HepG2 (cell line): ENCODE measurements around the gene COMMD7. TPM values are rescaled to one million over a fixed set of nuclear protein-coding genes. Genes with fewer than 3 reads are reported as not detected.

Experiments
- ATAC-seq: fragments of 200-7000 bp; cut with Tn5 transposase; 3 replicates; pipeline ENCODE4 v1.9.1; 2020; ENCODE audit warnings: mild to moderate bottlenecking, moderate library complexity
- BruUV-seq: library from RNA; stranded (reverse); fragments of 400-500 nt; replicated peaks from 2 replicates; lab custom pipeline; 2021; lab: Mats Ljungman, UMichigan
- CTCF ChIA-PET: fragments of 300-600 bp; formaldehyde crosslinking; extraction: SDS; loops from one replicate; lab custom pipeline; 2021; ENCODE audit warnings: low total read pairs, inconsistent platforms, low intra/inter-chr PET ratio; lab: Yijun Ruan, JAX
- POLR2A ChIA-PET: fragments of 350-600 bp; sonication (Branson Sonifier 250); formaldehyde crosslinking; loops from one replicate; lab custom pipeline; 2020; ENCODE audit warnings: antibody characterized with exemption, inconsistent platforms; lab: Yijun Ruan, JAX
- DNase-seq: peaks from one replicate; pipeline ENCODE4 v3.0.0-alpha.2; 2015; ENCODE audit warnings: low spot score
- FAIRE-seq: peaks from 3 replicates; lab custom pipeline; 2011; peaks lifted over from hg19 to GRCh38; lab: Jason Lieb, UNC
- H2AFZ ChIP-seq: one replicate; pipeline ENCODE4 v1.6.1; 2011; ENCODE audit warnings: low read length, inconsistent platforms
- H3K27ac ChIP-seq: fragments of 300-600 bp; 3 replicates; pipeline ENCODE4 v1.8.0; 2011; ENCODE audit warnings: mixed run types, mild to moderate bottlenecking, mixed read lengths, low read length, inconsistent platforms; ENCODE audit not compliant: insufficient read depth; ENCODE audit errors: extremely low read length
- H3K27me3 ChIP-seq, 2 experiments: fragments of 200-600 bp in 1 of 2; 2 replicates in 1 of 2; 3 replicates in 1 of 2; pipeline versions ENCODE4 v1.6.0 to v1.8.0; 2011; ENCODE audit warnings: low read length in 2 of 2, mild to moderate bottlenecking in 2 of 2, moderate library complexity in 2 of 2, inconsistent platforms in 1 of 2; ENCODE audit not compliant: insufficient read depth in 2 of 2, control insufficient read depth in 1 of 2
- H3K36me3 ChIP-seq, 2 experiments: fragments of 200-600 bp in 1 of 2; replicated peaks in 1 of 2; 2 replicates in 1 of 2; 3 replicates in 1 of 2; pipeline versions ENCODE4 v1.5.1 to v1.8.0; 2011; ENCODE audit warnings: low read length in 2 of 2, inconsistent platforms in 1 of 2; ENCODE audit not compliant: insufficient read depth in 2 of 2, control insufficient read depth in 1 of 2
- H3K4me1 ChIP-seq: 2 replicates; pipeline ENCODE4 v1.5.1; 2012; ENCODE audit warnings: low read length, inconsistent platforms; ENCODE audit not compliant: insufficient read depth
- H3K4me2 ChIP-seq: 2 replicates; pipeline ENCODE4 v1.6.0; 2011; ENCODE audit warnings: low read depth, low read length, inconsistent platforms
- H3K4me3 ChIP-seq, 3 experiments: fragments of 200-600 bp in 1 of 3; sonication (generic), shearing (Covaris generic) in 1 of 3; replicated peaks in 1 of 3; 2 replicates each; pipeline ENCODE4 v1.5.1; 2011 to 2016; ENCODE audit warnings: low read length in 3 of 3, inconsistent platforms in 2 of 3, low read depth in 2 of 3, mild to moderate bottlenecking in 2 of 3, control low read depth in 1 of 3, mixed read lengths in 1 of 3; ENCODE audit not compliant: insufficient read depth in 1 of 3
- H3K79me2 ChIP-seq: one replicate; pipeline ENCODE4 v1.6.1; 2011; ENCODE audit warnings: low read length, inconsistent platforms; ENCODE audit not compliant: insufficient read depth
- H3K9ac ChIP-seq: 2 replicates; pipeline ENCODE4 v1.6.0; 2011; ENCODE audit warnings: mild to moderate bottlenecking, low read depth, low read length, inconsistent platforms; ENCODE audit not compliant: insufficient read depth
- H3K9me3 ChIP-seq: 2 replicates; pipeline ENCODE4 v1.5.1; 2012; ENCODE audit warnings: mild to moderate bottlenecking, low read length
- H4K20me1 ChIP-seq: 2 replicates; pipeline ENCODE4 v1.6.0; 2011; ENCODE audit warnings: inconsistent platforms, mild to moderate bottlenecking, low read length, moderate library complexity; ENCODE audit not compliant: insufficient read depth
- ADNP ChIP-seq: sonication (generic); formaldehyde crosslinking; IDR thresholded peaks from 2 replicates; pipeline ENCODE4 v1.4.0; 2020; ENCODE audit warnings: missing genetic modification reagents
- EZH2 ChIP-seq: conservative IDR thresholded peaks from 2 replicates; pipeline ENCODE4 v1.6.1; 2012; ENCODE audit warnings: mild to moderate bottlenecking, low read depth, low read length, moderate library complexity
- FOXA3 ChIP-seq: IDR thresholded peaks from 2 replicates; pipeline ENCODE4 v1.6.1; 2016; ENCODE audit warnings: missing genetic modification reagents, missing compliant biosample characterization
- JUND ChIP-seq: sonication (generic); formaldehyde crosslinking; IDR thresholded peaks from 2 replicates; pipeline ENCODE4 v1.8.0; 2022; ENCODE audit warnings: mild to moderate bottlenecking, missing genetic modification reagents
- MATR3 ChIP-seq: sonication (generic); formaldehyde crosslinking; IDR thresholded peaks from 2 replicates; pipeline ENCODE4 v1.4.0; 2020; ENCODE audit warnings: missing genetic modification reagents
- MBD4 ChIP-seq: IDR thresholded peaks from 2 replicates; pipeline ENCODE4 v1.6.1; 2012; ENCODE audit warnings: low read length, inconsistent platforms, borderline replicate concordance
- MBNL3 ChIP-seq: fragments of 250-450 bp; sonication (Bioruptor Pico); conservative IDR thresholded peaks from 2 replicates; pipeline ENCODE4 v1.8.0; 2022; ENCODE audit warnings: mild to moderate bottlenecking, inconsistent platforms
- PPARG ChIP-seq: conservative IDR thresholded peaks from 2 replicates; pipeline ENCODE4 v1.6.1; 2016; ENCODE audit warnings: missing biosample characterization, missing genetic modification reagents
- RBFOX2 ChIP-seq: fragments of 200-400 bp; formaldehyde crosslinking; IDR thresholded peaks from 2 replicates; pipeline ENCODE4 v1.6.1; 2017; ENCODE audit warnings: low read depth, mild to moderate bottlenecking, low read length
- SMC3 ChIP-seq: IDR thresholded peaks from 2 replicates; pipeline ENCODE4 v1.6.1; 2011; ENCODE audit warnings: low read length, improper control_type of control experiment
- SP4 ChIP-seq: sonication (generic); formaldehyde crosslinking; IDR thresholded peaks from 2 replicates; pipeline ENCODE4 v1.8.1; 2023; ENCODE audit warnings: mild to moderate bottlenecking, missing genetic modification reagents
- TCF12 ChIP-seq, 2 experiments: fragments of 450-650 bp in 1 of 2; sonication (generic) in 1 of 2; formaldehyde crosslinking in 1 of 2; IDR thresholded peaks; 2 replicates each; pipeline versions ENCODE4 v1.6.1 to v1.8.0; 2017 to 2022; ENCODE audit warnings: antibody characterized with exemption in 1 of 2, mild to moderate bottlenecking in 1 of 2, missing genetic modification reagents in 1 of 2, moderate library complexity in 1 of 2
- ZBTB7A ChIP-seq: sonication (generic); formaldehyde crosslinking; IDR thresholded peaks from 2 replicates; pipeline ENCODE4 v1.8.0; 2022; ENCODE audit warnings: mild to moderate bottlenecking, missing genetic modification reagents
- ZNF180 ChIP-seq: sonication (generic); formaldehyde crosslinking; IDR thresholded peaks from 2 replicates; pipeline ENCODE4 v1.4.0; 2020; ENCODE audit warnings: low read depth, missing genetic modification reagents, borderline replicate concordance
- ZNF549 ChIP-seq: sonication (generic); formaldehyde crosslinking; IDR thresholded peaks from 2 replicates; pipeline ENCODE4 v1.5.0; 2020; ENCODE audit warnings: missing genetic modification reagents
- WGBS: methylation state at CpG from one replicate; pipeline ENCODE4 v1.1.6; 2017; ENCODE audit warnings: low lambda C conversion rate; 5-methylcytosine and 5-hydroxymethylcytosine counted together
- in situ Hi-C: cut with HindIII; loops from 2 replicates; pipeline ENCODE4 v1.10.0; 2017; ENCODE audit warnings: low pct_unique_long_range_greater_than_20kb; ENCODE audit not compliant: extremely low pct_ligation_motif_present
- intact Hi-C: fragments of 100-400 bp; cut with micrococcal nuclease; formaldehyde crosslinking; loops from one replicate; pipeline ENCODE4 v1.10.0; 2022; ENCODE audit not compliant: unreplicated experiment
- polyA plus RNA-seq, 8 experiments: library from polyadenylated mRNA; depleted of rRNA in 3 of 8; stranded (reverse) in 7 of 8; unstranded in 1 of 8; fragments of >200 nt; fragmentation: Illumina TruSeq in 4 of 8; extraction: Trizol in 4 of 8; gene quantifications; 2 replicates each; pipeline versions ENCODE4 v1.2.1 to v1.2.3, GENCODE V29; 2011 to 2016; ENCODE audit warnings: low read depth in 4 of 8, missing spikeins in 1 of 8, mixed read lengths in 1 of 8; ENCODE audit not compliant: insufficient read depth in 1 of 8
- total RNA-seq, 5 experiments: library from RNA; depleted of rRNA; stranded (reverse); fragments of >200 nt; fragmentation: Illumina TruSeq; extraction: Trizol; gene quantifications; 2 replicates each; pipeline ENCODE4 v1.2.3, GENCODE V29; 2016; ENCODE audit warnings: low read depth in 1 of 5
- TF ChIP-seq, protein P1 (sequence below): sonication (generic); formaldehyde crosslinking; IDR thresholded peaks from 2 replicates; pipeline ENCODE4 v1.4.0; 2020; ENCODE audit warnings: missing genetic modification reagents, mild to moderate bottlenecking, borderline replicate concordance
- TF ChIP-seq, protein P2 (sequence below): sonication (generic); formaldehyde crosslinking; IDR thresholded peaks from 2 replicates; pipeline ENCODE4 v1.4.0; 2020; ENCODE audit warnings: low read depth, mild to moderate bottlenecking, missing genetic modification reagents
- TF ChIP-seq, protein P3 (sequence below): sonication (generic); formaldehyde crosslinking; IDR thresholded peaks from 2 replicates; pipeline ENCODE4 v1.4.0; 2020; ENCODE audit warnings: missing genetic modification reagents

COMMD7 gene
- total and polyA plus RNA-seq, 2 of the 13 experiments (the other 11 are each of a cell fraction or from before 2014, with no cell fraction given): 42.1 to 53.3 TPM

DNA sequence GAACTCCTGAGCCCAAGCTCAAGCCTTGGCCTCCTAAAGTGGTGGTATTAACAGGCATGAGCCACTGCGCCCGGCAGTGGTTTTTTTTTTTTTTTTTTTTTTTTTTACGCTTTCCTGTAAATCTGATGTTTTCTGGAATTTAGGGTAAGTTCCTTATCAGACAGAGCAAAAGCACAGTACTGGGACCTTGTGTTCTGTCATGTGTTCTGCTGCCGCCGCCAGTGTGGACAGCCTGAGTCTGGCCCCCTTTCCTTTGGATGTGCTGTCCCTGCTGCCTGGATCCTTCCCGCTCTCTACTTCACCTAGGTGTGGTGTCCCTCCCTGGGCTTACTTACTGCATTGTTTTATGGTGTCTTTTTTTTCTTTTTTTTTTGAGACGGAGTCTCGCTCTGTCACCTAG lies 30.6 kb upstream of the COMMD7 start (continued):
- TF ChIP-seq MATR3 (CRISPR knock-in tag) (no peak), RBFOX2 (no peak), SP4 (CRISPR knock-in tag) (no peak), JUND (CRISPR knock-in tag) (no peak)
- TF ChIP-seq, protein P1, sequence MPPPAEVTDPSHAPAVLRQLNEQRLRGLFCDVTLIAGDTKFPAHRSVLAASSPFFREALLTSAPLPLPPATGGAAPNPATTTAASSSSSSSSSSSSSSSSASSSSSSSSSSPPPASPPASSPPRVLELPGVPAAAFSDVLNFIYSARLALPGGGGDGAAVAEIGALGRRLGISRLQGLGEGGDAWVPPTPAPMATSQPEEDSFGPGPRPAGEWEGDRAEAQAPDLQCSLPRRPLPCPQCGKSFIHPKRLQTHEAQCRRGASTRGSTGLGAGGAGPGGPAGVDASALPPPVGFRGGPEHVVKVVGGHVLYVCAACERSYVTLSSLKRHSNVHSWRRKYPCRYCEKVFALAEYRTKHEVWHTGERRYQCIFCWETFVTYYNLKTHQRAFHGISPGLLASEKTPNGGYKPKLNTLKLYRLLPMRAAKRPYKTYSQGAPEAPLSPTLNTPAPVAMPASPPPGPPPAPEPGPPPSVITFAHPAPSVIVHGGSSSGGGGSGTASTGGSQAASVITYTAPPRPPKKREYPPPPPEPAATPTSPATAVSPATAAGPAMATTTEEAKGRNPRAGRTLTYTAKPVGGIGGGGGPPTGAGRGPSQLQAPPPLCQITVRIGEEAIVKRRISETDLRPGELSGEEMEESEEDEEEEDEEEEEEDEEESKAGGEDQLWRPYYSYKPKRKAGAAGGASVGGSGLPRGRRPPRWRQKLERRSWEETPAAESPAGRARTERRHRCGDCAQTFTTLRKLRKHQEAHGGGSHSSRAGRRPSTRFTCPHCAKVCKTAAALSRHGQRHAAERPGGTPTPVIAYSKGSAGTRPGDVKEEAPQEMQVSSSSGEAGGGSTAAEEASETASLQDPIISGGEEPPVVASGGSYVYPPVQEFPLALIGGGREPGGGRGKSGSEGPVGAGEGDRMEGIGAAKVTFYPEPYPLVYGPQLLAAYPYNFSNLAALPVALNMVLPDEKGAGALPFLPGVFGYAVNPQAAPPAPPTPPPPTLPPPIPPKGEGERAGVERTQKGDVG (CRISPR knock-in tag): no peak
- TF ChIP-seq, protein P2, sequence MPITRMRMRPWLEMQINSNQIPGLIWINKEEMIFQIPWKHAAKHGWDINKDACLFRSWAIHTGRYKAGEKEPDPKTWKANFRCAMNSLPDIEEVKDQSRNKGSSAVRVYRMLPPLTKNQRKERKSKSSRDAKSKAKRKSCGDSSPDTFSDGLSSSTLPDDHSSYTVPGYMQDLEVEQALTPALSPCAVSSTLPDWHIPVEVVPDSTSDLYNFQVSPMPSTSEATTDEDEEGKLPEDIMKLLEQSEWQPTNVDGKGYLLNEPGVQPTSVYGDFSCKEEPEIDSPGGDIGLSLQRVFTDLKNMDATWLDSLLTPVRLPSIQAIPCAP (CRISPR knock-in tag): no peak

DNA sequence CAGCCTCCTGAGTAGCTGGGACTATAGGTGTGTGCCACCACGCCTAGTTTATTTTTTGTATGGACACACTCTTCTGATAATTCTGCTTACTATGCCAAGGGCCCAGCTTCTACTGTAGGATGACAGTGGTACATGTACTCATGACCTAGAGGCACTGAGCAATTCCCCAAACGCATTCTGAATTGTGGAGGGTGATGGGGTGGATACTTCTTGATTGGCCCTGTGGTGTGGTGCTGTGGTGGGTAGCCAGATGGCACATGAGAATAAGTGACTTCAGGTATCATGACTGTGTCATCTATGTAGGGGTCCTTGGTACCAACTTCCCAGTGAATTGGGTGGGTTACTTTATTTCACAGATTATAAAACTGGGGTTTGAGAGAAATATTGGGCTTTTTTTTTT lies 30.0 kb upstream of the COMMD7 start:
- no peak overlapping the region for H3K9ac ChIP-seq
- TF ChIP-seq SMC3 (no peak), EZH2 (no peak), FOXA3 (CRISPR knock-in tag) (no peak), MBNL3 (no peak), ZBTB7A (CRISPR knock-in tag) (no peak), PPARG (CRISPR knock-in tag) (no peak), TCF12 (IDR thresholded peaks at IDR 0.05) (no peak), TCF12 (CRISPR knock-in tag; IDR thresholded peaks at IDR 0.05) (no peak), ZNF549 (no peak), ADNP (CRISPR knock-in tag) (no peak), ZNF180 (CRISPR knock-in tag) (no peak), MBD4 (no peak)
- TF ChIP-seq, protein P3, sequence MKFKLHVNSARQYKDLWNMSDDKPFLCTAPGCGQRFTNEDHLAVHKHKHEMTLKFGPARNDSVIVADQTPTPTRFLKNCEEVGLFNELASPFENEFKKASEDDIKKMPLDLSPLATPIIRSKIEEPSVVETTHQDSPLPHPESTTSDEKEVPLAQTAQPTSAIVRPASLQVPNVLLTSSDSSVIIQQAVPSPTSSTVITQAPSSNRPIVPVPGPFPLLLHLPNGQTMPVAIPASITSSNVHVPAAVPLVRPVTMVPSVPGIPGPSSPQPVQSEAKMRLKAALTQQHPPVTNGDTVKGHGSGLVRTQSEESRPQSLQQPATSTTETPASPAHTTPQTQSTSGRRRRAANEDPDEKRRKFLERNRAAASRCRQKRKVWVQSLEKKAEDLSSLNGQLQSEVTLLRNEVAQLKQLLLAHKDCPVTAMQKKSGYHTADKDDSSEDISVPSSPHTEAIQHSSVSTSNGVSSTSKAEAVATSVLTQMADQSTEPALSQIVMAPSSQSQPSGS (CRISPR knock-in tag): no peak
- 91% methylated on average over 2 of the region's 2 CpGs for WGBS
- no peaks in the 10 kb centered on the region for H3K27me3 ChIP-seq
- DNase-seq (no peak), FAIRE-seq (no peak), ATAC-seq (no peak)
- no peaks in the 10 kb centered on the region for H4K20me1 ChIP-seq
- no peaks in the 10 kb centered on the region for H3K9me3 ChIP-seq
- H3K4me2 ChIP-seq: no peak overlapping the region
- no peak overlapping the region for H2AFZ ChIP-seq
- peaks cover 49% of the 10 kb centered on the region for H3K4me1 ChIP-seq
- no TSS peak for BruUV-seq
- ChIA-PET POLR2A (no interaction called here), CTCF (no interaction called here)
- no peaks in the 10 kb centered on the region for H3K79me2 ChIP-seq
- in situ Hi-C loops: loop anchor here (25.0 kb wide), 1 partner anchor 261 kb away; no protein-coding TSS in a partner anchor
- intact Hi-C loops: loop anchor here (10.0 kb wide), 1 partner anchor 248 kb away; no protein-coding TSS in a partner anchor
- H3K36me3 ChIP-seq: no peaks in the 10 kb centered on the region
- H3K4me3 ChIP-seq: no peak overlapping the region
- no peak overlapping the region for H3K27ac ChIP-seq
